Colonic mucosa (tissue), 4 donors: Measurements from ENCODE around the gene IPO5. TPM values are rescaled to one million over a fixed set of nuclear protein-coding genes. Genes with fewer than 3 reads are reported as not detected.

Experiments used
- DNase-seq: peaks from one replicate; pipeline ENCODE4 v3.0.0-alpha.2; 2020
- H3K27ac ChIP-seq: fragments of 200-600 bp; one replicate; pipeline ENCODE4 v1.8.0; 2021
- H3K27me3 ChIP-seq: fragments of 200-600 bp; one replicate; pipeline ENCODE4 v1.8.0; 2021
- H3K36me3 ChIP-seq: fragments of 200-600 bp; one replicate; pipeline ENCODE4 v1.8.0; 2021
- H3K4me1 ChIP-seq: fragments of 200-600 bp; one replicate; pipeline ENCODE4 v1.8.0; 2021; ENCODE audit warnings: mild to moderate bottlenecking
- H3K4me3 ChIP-seq: fragments of 200-600 bp; one replicate; pipeline ENCODE4 v1.8.0; 2021
- H3K9ac ChIP-seq, 2 donors: one replicate each; pipeline ENCODE4 v1.7.0; 2013; ENCODE audit warnings: control low read depth in 2 of 2, low read depth in 2 of 2, low read length in 2 of 2
- H3K9me3 ChIP-seq: fragments of 200-600 bp; one replicate; pipeline ENCODE4 v1.8.0; 2021
- intact Hi-C: fragments of 100-400 bp; cut with DNase I; formaldehyde crosslinking; loops from one replicate; pipeline ENCODE4 v1.14.1; 2022
- total RNA-seq, 2 donors: library from RNA; stranded (reverse); fragmentation: NEBNext Ultra II Directional in 1 of 2; extraction: Animal tissue kit (Norgen Biotek cat#: 25700) in 1 of 2; gene quantifications; one replicate each; pipeline ENCODE4 v1.2.1, GENCODE V29; 2021
- TF ChIP-seq, protein P1 (sequence below): fragments of 200-600 bp; IDR thresholded peaks from one replicate; pipeline ENCODE4 v1.8.0; 2022; ENCODE audit warnings: antibody characterized with exemption, mild to moderate bottlenecking
- donor health status: healthy.
- donor health status: DM: no; HTN: no; CAD: no.
- donor health status: DM: no; HTN: no; CAD: no.

IPO5 gene
- total RNA-seq, 2 donors from 2014 or later: 67.5 to 95.4 TPM

DNA sequence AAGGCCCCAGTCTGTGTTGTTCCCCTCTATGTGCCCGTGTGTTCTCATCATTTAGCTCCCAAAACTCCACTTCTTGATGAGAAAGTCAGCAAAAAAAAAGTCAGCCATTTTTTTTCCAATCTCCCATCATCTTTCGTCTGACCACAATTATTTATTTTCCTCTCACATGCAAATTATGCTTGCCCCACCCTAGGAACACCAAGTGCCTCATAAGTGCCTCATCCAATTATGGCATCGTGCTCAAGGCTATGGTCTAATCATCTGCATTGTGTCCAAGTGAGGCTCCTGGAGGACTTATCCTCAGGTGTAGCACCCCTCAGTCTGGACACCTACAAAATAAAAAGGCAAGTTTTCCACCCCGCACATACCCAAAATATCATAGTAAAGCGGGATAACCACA is 20.8 kb upstream of the IPO5 start:
- Histone ChIP-seq H3K27ac (no peak overlapping the region), H3K27me3 (no peaks in the 10 kb centered on the region), H3K4me1 (no peaks in the 10 kb centered on the region), H3K36me3 (no peaks in the 10 kb centered on the region), H3K4me3 (no peak overlapping the region), H3K9me3 (no peaks in the 10 kb centered on the region), H3K9ac (no peak overlapping the region)
- no peak for DNase-seq
- intact Hi-C loops: no loop called here
- TF ChIP-seq, protein P1, sequence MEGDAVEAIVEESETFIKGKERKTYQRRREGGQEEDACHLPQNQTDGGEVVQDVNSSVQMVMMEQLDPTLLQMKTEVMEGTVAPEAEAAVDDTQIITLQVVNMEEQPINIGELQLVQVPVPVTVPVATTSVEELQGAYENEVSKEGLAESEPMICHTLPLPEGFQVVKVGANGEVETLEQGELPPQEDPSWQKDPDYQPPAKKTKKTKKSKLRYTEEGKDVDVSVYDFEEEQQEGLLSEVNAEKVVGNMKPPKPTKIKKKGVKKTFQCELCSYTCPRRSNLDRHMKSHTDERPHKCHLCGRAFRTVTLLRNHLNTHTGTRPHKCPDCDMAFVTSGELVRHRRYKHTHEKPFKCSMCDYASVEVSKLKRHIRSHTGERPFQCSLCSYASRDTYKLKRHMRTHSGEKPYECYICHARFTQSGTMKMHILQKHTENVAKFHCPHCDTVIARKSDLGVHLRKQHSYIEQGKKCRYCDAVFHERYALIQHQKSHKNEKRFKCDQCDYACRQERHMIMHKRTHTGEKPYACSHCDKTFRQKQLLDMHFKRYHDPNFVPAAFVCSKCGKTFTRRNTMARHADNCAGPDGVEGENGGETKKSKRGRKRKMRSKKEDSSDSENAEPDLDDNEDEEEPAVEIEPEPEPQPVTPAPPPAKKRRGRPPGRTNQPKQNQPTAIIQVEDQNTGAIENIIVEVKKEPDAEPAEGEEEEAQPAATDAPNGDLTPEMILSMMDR: no peak

DNA sequence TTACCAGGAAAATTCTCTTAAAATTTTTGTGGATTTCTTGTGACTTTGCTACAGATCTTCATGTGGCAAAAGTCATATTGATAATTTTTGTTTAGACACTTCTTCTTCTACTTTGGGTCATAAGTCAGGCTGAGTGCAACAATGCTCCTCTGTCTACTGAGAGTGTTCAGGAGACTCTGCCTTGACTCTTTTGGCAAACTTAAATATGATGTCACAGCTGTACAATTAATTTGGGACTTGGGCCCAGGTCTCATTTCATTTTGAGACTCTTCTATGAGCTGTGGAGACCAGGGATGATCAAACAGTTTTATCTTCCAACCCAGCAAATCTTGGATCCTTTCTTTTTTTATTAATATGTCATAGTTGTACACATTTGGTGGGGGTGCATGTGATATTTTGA is 19.7 kb upstream of the IPO5 start:
- Histone ChIP-seq H3K9ac (no peak overlapping the region), H3K27me3 (no peaks in the 10 kb centered on the region), H3K27ac (no peak overlapping the region), H3K9me3 (no peaks in the 10 kb centered on the region), H3K36me3 (no peaks in the 10 kb centered on the region), H3K4me3 (no peak overlapping the region), H3K4me1 (no peaks in the 10 kb centered on the region)
- intact Hi-C loops: no loop called here
- TF ChIP-seq, protein P1: no peak
- no peak for DNase-seq

DNA sequence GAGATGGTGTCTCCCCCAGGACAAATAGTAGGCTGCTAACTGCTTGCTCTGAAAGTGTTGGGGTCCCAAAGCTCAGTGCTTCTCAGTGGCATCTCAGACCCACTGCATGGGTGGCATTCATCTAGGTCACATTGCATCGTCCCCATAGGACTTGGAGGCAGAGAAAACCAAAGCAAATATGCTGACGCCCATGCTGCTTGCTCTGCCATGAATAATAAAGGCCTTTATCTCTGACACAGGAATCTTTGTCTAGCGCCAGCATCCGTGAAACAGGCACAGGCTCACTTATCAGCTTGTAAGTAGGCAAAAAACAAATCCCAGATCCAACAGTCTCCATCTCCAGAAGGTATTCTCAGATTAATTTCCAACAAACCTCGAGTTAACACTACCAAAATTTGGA is 18.9 kb upstream of the IPO5 start:
- Histone ChIP-seq H3K36me3 (no peaks in the 10 kb centered on the region), H3K4me1 (no peaks in the 10 kb centered on the region), H3K27ac (no peak overlapping the region), H3K9ac (no peak overlapping the region), H3K27me3 (no peaks in the 10 kb centered on the region), H3K9me3 (no peaks in the 10 kb centered on the region), H3K4me3 (no peak overlapping the region)
- TF ChIP-seq, protein P1: no peak
- no peak for DNase-seq
- intact Hi-C loops: no loop called here

DNA sequence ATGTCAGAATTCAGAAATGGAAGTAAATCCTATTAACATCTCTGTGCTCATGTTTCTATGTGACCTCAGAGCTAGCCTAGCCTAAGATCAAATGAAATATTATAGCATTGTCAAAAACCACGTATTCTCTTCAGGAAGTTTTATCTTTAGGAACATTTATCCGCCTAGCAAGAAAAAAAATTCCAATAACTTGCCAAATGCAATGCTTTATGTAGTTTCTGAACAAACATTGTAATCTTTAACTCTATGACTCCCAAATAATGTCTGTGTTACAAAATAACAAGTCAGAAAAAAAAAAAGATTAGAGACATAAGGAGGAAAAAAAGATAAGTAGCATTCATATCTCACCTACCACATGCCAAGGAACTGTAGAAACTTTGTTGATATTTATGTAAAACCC is 18.4 kb upstream of the IPO5 start:
- Histone ChIP-seq H3K9me3 (no peaks in the 10 kb centered on the region), H3K9ac (no peak overlapping the region)
- no peak for DNase-seq

DNA sequence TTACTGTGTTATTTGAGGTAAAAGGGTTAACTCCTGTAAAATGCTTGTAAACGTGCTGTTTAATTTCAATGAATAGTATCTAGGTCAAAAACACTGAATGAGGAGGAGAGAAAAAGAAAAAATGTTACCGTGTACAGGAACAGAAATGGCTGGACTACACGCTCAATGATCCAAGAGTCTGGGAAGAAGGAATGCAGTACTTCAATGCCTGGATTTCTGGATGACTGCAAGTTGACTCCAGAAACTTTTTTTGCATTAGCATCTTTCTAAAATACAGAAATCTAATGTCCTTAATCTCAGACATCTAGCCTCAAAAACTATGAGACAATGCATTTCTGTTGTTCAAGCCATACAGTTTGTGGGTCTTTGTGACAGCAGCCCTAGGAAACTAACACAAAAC is 17.4 kb upstream of the IPO5 start:
- H3K4me1 ChIP-seq: no peaks in the 10 kb centered on the region
- H3K27ac ChIP-seq: no peak overlapping the region
- no peak overlapping the region for H3K4me3 ChIP-seq
- intact Hi-C loops: no loop called here
- no peaks in the 10 kb centered on the region for H3K9me3 ChIP-seq
- no peaks in the 10 kb centered on the region for H3K36me3 ChIP-seq
- DNase-seq: no peak
- H3K9ac ChIP-seq: no peak overlapping the region
- TF ChIP-seq, protein P1: no peak
- H3K27me3 ChIP-seq: no peaks in the 10 kb centered on the region

More for the DNA sequence above, 18.4 kb upstream of the IPO5 start:
- H3K27me3 ChIP-seq: no peaks in the 10 kb centered on the region
- TF ChIP-seq, protein P1: no peak
- H3K4me3 ChIP-seq: no peak overlapping the region
- intact Hi-C loops: no loop called here
- no peaks in the 10 kb centered on the region for H3K4me1 ChIP-seq
- H3K36me3 ChIP-seq: no peaks in the 10 kb centered on the region
- H3K27ac ChIP-seq: no peak overlapping the region
